ENCODE data around the gene STXBP6.

DNA sequence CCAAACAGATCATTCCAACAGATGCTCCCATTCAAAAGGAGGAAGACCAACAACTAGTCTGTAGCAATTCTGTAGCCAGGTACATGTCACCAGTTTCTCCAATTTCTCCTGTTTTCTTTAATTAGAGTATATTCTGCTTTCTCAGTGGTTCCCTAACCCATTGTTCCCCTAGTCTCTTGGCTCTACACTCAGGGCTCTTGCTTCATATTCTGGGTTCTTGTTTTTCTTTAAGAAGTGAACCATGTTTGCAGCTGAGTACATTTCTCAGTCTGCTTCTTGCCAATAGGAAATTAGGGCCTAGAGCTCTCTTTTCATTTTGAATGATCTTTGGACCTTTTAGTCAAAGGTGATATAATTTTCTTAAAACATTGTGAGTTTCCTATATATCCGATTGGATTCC lies 29.4 kb upstream of the STXBP6 start:
- TF ChIP-seq YY1 (IDR thresholded peaks at IDR 0.05; ENCODE audit: extremely low read depth, insufficient replicate concordance, low read depth, low read length), result no peak
- no peak for TF ChIP-seq CTCF (IDR thresholded peaks at IDR 0.05 in 2 of 3, conservative IDR thresholded peaks at IDR 0.05 in 1 of 3; ENCODE audit: borderline replicate concordance in 1 of 3, insufficient read depth in 1 of 3, low read depth in 2 of 3, low read length in 2 of 3)

Data from HCT116 (cell line).